Body of pancreas (tissue), 4 donors: ENCODE results near the gene WDR82. TPM values are rescaled to one million over a fixed set of nuclear protein-coding genes. Genes with fewer than 3 reads are reported as not detected.
"Not testable (repeated sequence)": the region's sequence is repeated elsewhere in the genome, so short reads cannot be mapped to it uniquely, and the experiment has no call there.

Experiments used
- ATAC-seq: fragments of 150-250 bp; one replicate; pipeline ENCODE4 v1.9.1; 2016
- DNase-seq, 4 donors: peaks; one replicate each; pipeline ENCODE4 v3.0.0-alpha.2; 2019
- H3K27ac ChIP-seq, 4 donors: fragments of 200-600 bp; sonication (generic); 1 replicate in 3 of 4; 2 replicates in 1 of 4; pipeline versions ENCODE4 v1.5.1 to v1.6.1; 2016 to 2019; ENCODE audit warnings: mild to moderate bottlenecking in 1 of 4, mixed read lengths in 1 of 4, moderate library complexity in 1 of 4
- H3K27me3 ChIP-seq, 2 donors: fragments of 200-600 bp; sonication (generic); one replicate each; pipeline ENCODE4 v1.6.0; 2016; ENCODE audit warnings: mild to moderate bottlenecking in 1 of 2
- H3K36me3 ChIP-seq, 2 donors: fragments of 200-600 bp; sonication (generic); replicated peaks in 1 of 2; 2 replicates each; pipeline ENCODE4 v1.5.1; 2016; ENCODE audit warnings: low read depth in 2 of 2; ENCODE audit not compliant: insufficient read depth in 1 of 2
- H3K4me1 ChIP-seq: fragments of 200-600 bp; sonication (generic); one replicate; pipeline ENCODE4 v1.6.0; 2016
- H3K4me3 ChIP-seq, 2 donors: fragments of 200-600 bp; sonication (generic); 1 replicate in 1 of 2; 2 replicates in 1 of 2; pipeline ENCODE4 v1.5.1; 2016 to 2019
- H3K9me3 ChIP-seq, 3 donors: fragments of 200-600 bp; sonication (generic); 1 replicate in 2 of 3; 2 replicates in 1 of 3; pipeline ENCODE4 v1.5.1; 2016
- CTCF ChIP-seq, 7 experiments: fragments of 450-650 bp in 4 of 7; fragments of 200-600 bp in 3 of 7; sonication (generic) in 3 of 7; IDR thresholded peaks; one replicate each; pipeline ENCODE4 v1.5.1; 2016 to 2019; ENCODE audit warnings: antibody characterized with exemption in 7 of 7
- POLR2A ChIP-seq, 3 donors: fragments of 450-650 bp; IDR thresholded peaks; one replicate each; pipeline ENCODE4 v1.6.1; 2016; ENCODE audit warnings: antibody characterized with exemption in 3 of 3, mild to moderate bottlenecking in 2 of 3
- WGBS, 2 donors: methylation state at CpG; one replicate each; pipeline ENCODE4 v1.1.5; 2017; 5-methylcytosine and 5-hydroxymethylcytosine counted together
- intact Hi-C: fragments of 100-400 bp; cut with DNase I; formaldehyde crosslinking; loops from one replicate; pipeline ENCODE4 v1.15.1; 2023
- total RNA-seq, 2 donors: library from RNA; depleted of rRNA; stranded (reverse); fragments of >200 nt; gene quantifications; one replicate each; pipeline ENCODE4 v1.1.0, GENCODE V29; 2016

WDR82 gene
- total RNA-seq, 2 donors from 2014 or later, result 19.1 to 21.5 TPM

GRCh38 chr3:52289338-52289746 is 10.9 kb upstream of the WDR82 start:
- Histone ChIP-seq H3K4me1 (peaks cover 59% of the 10 kb centered on the region), H3K27ac (peak overlapping the region; percentile 58 to 100 (median 99)), H3K36me3 (peaks cover 0 to 3% of the 10 kb centered on the region in 2 donors), H3K9me3 (no peaks in the 10 kb centered on the region), H3K27me3 (no peaks in the 10 kb centered on the region), H3K4me3 (no peak overlapping the region)
- WGBS, 2 donors, result 41% methylated on average over 1 of the region's 1 CpG; no CpG with 5 or more reads in 1 of the 2 donors
- peak in 3 of 4 donors; percentile 45 to 52 (median 46) for DNase-seq
- ATAC-seq, result peak; percentile 1
- TF ChIP-seq POLR2A (IDR thresholded peaks at IDR 0.05), result no peak
- TF ChIP-seq CTCF (IDR thresholded peaks at IDR 0.05), result no peak
- intact Hi-C loops, result no loop called here

GRCh38 chr3:52288674-52289073 is 10.2 kb upstream of the WDR82 start:
- intact Hi-C loops, result no loop called here
- H3K4me1 ChIP-seq, result peaks cover 59% of the 10 kb centered on the region
- no peak for DNase-seq
- H3K9me3 ChIP-seq, result no peaks in the 10 kb centered on the region
- H3K27me3 ChIP-seq, result no peaks in the 10 kb centered on the region
- TF ChIP-seq POLR2A (IDR thresholded peaks at IDR 0.05) (no peak), CTCF (IDR thresholded peaks at IDR 0.05) (no peak)
- H3K27ac ChIP-seq, result peak overlapping the region; percentile 58 to 100 (median 99)
- no peak for ATAC-seq
- peaks cover 0 to 3% of the 10 kb centered on the region in 2 donors for H3K36me3 ChIP-seq
- 88 to 89% methylated on average over 6 of the region's 6 CpGs for WGBS, 2 donors
- no peak overlapping the region for H3K4me3 ChIP-seq

GRCh38 chr3:52286777-52287110 is 8.3 kb upstream of the WDR82 start:
- H3K27me3 ChIP-seq, result no peaks in the 10 kb centered on the region
- TF ChIP-seq CTCF (IDR thresholded peaks at IDR 0.05) (no peak), POLR2A (IDR thresholded peaks at IDR 0.05) (no peak)
- WGBS, 2 donors, result 60 to 65% methylated on average over 8 of the region's 8 CpGs
- no peak for ATAC-seq
- intact Hi-C loops, result no loop called here
- DNase-seq, result peak in 1 of 4 donors; percentile 11
- peaks cover 74% of the 10 kb centered on the region for H3K4me1 ChIP-seq
- no peaks in the 10 kb centered on the region for H3K9me3 ChIP-seq
- H3K4me3 ChIP-seq, result no peak overlapping the region
- H3K36me3 ChIP-seq, result no peaks in the 10 kb centered on the region
- H3K27ac ChIP-seq, result peak overlapping the region in 3 of 4 donors; percentile 99 to 100 (median 99)

- H3K4me3 ChIP-seq, intact Hi-C loops, ATAC-seq, H3K27me3 ChIP-seq, H3K9me3 ChIP-seq, H3K36me3 ChIP-seq, DNase-seq, H3K27ac ChIP-seq: not testable (repeated sequence)
- WGBS, 2 donors, result 78 to 83% methylated on average over 3 to 4 of the region's 4 CpGs
- peaks cover 63% of the 10 kb centered on the region for H3K4me1 ChIP-seq
Measured at GRCh38 chr3:52284051-52284450, 5.6 kb upstream of the WDR82 start.

GRCh38 chr3:52283306-52283705 is 4.9 kb upstream of the WDR82 start:
- peaks cover 57% of the 10 kb centered on the region for H3K4me1 ChIP-seq
- intact Hi-C loops, result no loop called here

More at GRCh38 chr3:52283306-52283705, 4.9 kb upstream of the WDR82 start:
- Histone ChIP-seq H3K36me3 (no peaks in the 10 kb centered on the region), H3K27me3 (no peaks in the 10 kb centered on the region), H3K9me3 (no peaks in the 10 kb centered on the region), H3K27ac (no peak overlapping the region), H3K4me3 (no peak overlapping the region)
- 48 to 57% methylated on average over 1 of the region's 1 CpG for WGBS, 2 donors
- no peak for DNase-seq
- no peak for ATAC-seq
- TF ChIP-seq POLR2A (IDR thresholded peaks at IDR 0.05), result no peak
- TF ChIP-seq CTCF (IDR thresholded peaks at IDR 0.05), result no peak
